H1 (cell line): ENCODE measurements around the gene SLC25A34.

ENCODE experiments used
- CTCF ChIP-seq, 3 experiments: IDR thresholded peaks; 1 replicate in 2 of 3; 2 replicates in 1 of 3; pipeline versions ENCODE4 v1.5.1 to v1.6.1; 2011; ENCODE audit warnings: low read length in 3 of 3, mild to moderate bottlenecking in 3 of 3, inconsistent platforms in 2 of 3, low read depth in 1 of 3, moderate library complexity in 1 of 3; ENCODE audit not compliant: insufficient read depth in 1 of 3; ENCODE audit errors: control extremely low read depth in 1 of 3
- EP300 ChIP-seq, 2 experiments: IDR thresholded peaks; 1 replicate in 1 of 2; 2 replicates in 1 of 2; pipeline ENCODE4 v1.6.1; 2011 to 2012; ENCODE audit warnings: low read depth in 2 of 2, low read length in 2 of 2, mild to moderate bottlenecking in 2 of 2, borderline replicate concordance in 1 of 2, inconsistent platforms in 1 of 2, moderate library complexity in 1 of 2
- EZH2 ChIP-seq: fragments of 200-600 bp; sonication (generic); IDR thresholded peaks from 2 replicates; pipeline ENCODE4 v1.7.1; 2012; ENCODE audit warnings: low read depth, mild to moderate bottlenecking, moderate library complexity, low read length, inconsistent platforms; ENCODE audit not compliant: severe bottlenecking
- JUN ChIP-seq: IDR thresholded peaks from 2 replicates; pipeline ENCODE4 v1.6.1; 2011; ENCODE audit warnings: low read depth, mild to moderate bottlenecking, improper control_type of control experiment, low read length
- MAX ChIP-seq: IDR thresholded peaks from 2 replicates; pipeline ENCODE4 v1.6.1; 2012; ENCODE audit warnings: inconsistent platforms
- POLR2A ChIP-seq, 2 experiments: IDR thresholded peaks; 1 replicate in 1 of 2; 2 replicates in 1 of 2; pipeline ENCODE4 v1.6.1; 2011; ENCODE audit warnings: low read depth in 2 of 2, low read length in 2 of 2, mild to moderate bottlenecking in 2 of 2; ENCODE audit errors: control extremely low read depth in 1 of 2
- POLR2AphosphoS5 ChIP-seq: IDR thresholded peaks from 2 replicates; pipeline ENCODE4 v1.6.1; 2011; ENCODE audit warnings: low read depth, low read length

GRCh38 chr1:15690317-15690716 is 45.7 kb upstream of the SLC25A34 start:
- TF ChIP-seq POLR2A (IDR thresholded peaks at IDR 0.05; ENCODE audit: control extremely low read depth in 1 of 2, low read depth in 2 of 2, low read length in 2 of 2) (no peak), MAX (no peak), POLR2AphosphoS5 (no peak), CTCF (IDR thresholded peaks at IDR 0.05; ENCODE audit: control extremely low read depth in 1 of 3, insufficient read depth in 1 of 3, low read depth in 1 of 3, low read length in 3 of 3) (no peak), EZH2 (no peak), EP300 (IDR thresholded peaks at IDR 0.05; ENCODE audit: borderline replicate concordance in 1 of 2, low read depth in 2 of 2, low read length in 2 of 2) (no peak), JUN (no peak)
